Measurements from ENCODE around the gene LRRC27. TPM values are rescaled to one million over a fixed set of nuclear protein-coding genes. Genes with fewer than 3 reads are reported as not detected.

LRRC27 gene
- polyA plus RNA-seq, 4 donors: 23.2 to 40.2 (median 26.1) TPM

DNA sequence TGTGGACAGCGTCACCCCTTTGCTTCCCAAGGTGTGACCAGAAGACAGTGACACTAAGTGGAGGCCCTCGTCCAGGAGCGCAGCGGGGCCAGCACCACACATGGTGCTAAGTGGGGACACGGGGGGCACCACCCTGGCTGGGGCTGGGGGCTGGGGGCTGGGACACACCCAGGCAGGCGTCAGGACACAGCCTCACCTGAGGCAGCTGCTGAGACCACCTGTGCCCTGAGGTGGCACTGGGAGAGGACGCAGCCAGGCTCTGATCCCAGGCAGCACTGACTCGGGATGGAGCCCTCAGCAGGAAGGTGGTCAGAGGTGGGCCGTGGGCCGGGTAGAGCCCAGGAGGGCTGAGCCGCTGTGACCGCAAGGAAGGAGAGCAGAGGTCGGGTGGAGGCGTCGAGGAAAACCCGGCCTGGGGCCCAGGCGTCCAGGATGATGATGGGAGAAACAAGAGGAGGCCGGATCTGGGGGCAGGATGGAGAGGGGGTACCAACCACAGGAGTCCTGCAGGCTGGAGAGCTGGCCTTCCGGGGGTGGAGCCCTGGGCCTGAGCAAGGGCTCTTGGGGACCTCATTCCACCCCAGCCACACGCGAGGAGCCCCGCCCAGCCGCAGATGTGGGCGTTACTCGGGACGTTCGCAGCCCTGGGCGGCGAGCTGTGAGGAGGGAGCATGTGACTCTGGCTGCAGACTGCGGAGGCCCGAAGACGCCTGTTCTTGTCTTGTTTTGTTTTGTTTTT, 22.5 kb downstream of the LRRC27 start:
- no peak for DNase-seq (ENCODE audit: low read depth in 4 of 4, low spot score in 3 of 4)

DNA sequence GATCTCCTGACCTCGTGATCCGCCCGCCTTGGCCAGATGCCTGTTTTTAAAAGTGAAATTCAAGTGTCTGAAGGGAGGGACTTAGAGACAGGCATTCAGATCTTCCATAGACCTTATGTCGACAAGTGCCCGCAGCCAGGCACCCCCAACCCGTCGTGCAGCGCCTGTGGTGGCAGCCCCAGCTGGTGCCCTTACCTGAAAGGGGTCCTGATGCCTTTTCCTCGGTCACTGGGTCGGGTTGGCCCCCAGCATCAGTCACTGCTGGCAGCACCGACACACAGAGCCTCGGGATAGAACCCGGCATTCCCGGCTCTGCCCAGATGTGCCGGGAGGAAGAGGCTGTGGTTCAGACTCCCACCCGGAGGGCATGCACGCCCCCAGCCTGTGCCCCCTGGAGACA, 23.3 kb downstream of the LRRC27 start:
- no peak for DNase-seq (ENCODE audit: low read depth in 4 of 4, low spot score in 3 of 4)

DNA sequence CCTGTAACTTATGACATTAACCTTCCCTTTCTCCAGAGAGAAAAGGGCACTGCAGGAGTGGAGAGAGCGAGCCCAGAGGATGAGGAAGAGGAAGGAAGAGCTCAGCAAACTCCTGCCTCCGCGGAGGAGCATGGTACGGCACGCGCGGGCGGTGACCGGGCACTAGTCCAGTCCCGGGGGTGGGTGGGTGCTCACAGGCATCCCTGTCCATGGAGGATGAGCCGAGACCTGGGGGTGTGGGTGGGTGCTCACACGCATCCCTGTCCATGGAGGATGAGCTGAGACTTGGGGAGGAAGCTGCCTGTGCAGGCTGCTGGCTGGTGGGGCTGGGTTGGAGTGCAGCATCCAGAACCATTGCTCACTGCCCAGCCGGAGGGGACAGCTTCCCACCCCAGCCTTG, 23.8 kb downstream of the LRRC27 start:
- no peak for DNase-seq (ENCODE audit: low read depth in 4 of 4, low spot score in 3 of 4)

DNA sequence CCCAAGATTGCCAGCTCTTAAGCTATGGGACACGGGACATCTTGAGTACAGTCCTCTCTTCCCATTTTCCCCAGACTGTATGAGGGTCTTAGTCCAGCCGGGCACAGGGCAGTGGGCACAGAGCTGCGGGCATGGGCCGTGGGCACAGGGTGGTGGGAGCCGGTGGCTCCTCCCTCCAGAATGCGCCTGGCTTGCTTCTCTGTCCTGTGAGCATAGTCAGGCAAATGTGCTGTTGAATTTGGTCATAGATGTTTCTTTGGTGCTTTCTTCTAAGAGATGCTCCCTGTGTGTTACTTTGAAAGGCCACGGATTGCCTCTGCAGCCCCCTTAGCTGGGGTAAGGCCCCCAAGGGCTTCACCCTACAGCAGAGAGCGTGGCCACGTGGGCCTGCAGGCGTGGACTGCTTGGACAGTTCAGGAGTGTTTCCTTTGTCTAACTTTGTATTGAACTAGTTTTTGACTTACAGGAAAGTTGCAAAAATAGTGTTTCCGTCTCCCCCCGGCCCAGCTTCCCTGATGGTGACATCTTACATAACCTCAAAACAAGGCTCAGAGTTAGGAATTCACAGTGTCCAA, 24.7 kb downstream of the LRRC27 start:
- DNase-seq (ENCODE audit: low read depth in 4 of 4, low spot score in 3 of 4): no peak

DNA sequence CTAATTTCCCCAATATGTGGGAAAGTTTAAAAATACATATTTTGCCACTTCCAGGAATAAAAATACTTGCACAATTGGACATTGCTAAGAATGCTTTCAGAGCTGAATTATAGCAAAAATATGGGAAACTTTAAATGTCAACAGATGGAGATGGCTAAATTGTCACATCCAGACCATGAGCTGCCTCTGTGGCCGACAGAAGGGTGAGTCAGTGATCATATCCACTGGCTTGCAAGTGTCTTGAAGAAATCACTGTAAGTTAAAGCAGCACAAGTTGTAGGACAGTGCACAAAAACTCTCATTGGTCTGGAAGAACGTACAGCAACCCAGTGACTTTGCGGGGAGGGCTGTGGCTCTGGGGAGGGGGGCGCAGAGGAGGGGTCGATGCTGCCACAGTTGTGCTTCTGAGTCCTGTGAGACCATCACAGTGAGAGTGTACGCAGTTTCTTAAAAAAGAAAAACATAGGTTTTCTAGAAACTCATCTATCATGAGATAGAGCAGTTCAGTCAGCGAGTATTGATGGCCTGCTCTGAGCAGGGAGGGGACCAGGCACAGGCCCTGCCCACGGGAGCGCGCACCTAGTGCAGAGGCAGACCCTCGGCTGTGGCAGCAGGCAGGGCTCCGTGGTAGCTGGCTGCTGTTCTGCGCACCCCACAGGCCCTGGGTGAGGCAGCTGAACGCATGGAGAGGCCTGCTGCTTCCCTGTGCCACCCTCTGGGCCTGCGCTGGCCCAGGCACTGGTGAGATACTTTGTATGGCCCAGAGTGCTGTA, 25.5 kb downstream of the LRRC27 start:
- no peak for DNase-seq (ENCODE audit: low read depth in 4 of 4, low spot score in 3 of 4)

DNA sequence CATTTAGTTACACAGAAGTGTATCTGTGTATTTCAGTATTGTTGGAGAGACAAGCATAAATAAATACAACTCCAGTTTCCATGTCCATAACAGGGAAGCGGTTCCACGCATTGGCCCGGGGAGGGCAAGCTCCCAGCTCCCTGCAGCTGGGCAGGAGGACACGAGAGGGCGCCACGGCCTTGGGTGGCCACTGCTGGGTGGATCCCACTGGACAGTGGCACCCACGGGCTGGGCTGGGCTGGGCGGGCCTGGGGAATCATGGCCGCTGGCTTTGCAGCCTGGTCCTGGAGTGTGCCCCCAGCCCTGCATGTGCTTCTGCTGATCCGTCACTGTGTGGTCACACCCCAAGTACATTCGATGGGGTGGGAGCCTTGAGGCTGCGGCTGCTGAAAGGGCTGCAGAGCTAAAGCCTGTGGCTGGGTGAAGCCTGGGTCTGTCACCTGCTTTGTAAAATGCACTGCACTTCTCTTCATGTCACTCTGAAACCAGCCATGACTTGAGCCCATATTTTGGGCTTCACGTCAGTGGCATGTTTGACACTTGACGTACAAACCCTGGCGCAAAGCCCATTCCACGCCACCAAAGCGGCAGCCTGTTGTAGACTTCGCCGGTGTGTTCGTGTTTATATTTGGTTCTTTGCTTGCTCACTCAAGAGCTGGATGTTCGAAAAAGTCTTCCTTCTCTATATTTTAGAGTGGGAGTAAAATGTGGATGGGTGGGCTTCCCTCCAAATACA, 27.5 kb downstream of the LRRC27 start:
- DNase-seq (ENCODE audit: low read depth in 4 of 4, low spot score in 3 of 4): no peak

DNA sequence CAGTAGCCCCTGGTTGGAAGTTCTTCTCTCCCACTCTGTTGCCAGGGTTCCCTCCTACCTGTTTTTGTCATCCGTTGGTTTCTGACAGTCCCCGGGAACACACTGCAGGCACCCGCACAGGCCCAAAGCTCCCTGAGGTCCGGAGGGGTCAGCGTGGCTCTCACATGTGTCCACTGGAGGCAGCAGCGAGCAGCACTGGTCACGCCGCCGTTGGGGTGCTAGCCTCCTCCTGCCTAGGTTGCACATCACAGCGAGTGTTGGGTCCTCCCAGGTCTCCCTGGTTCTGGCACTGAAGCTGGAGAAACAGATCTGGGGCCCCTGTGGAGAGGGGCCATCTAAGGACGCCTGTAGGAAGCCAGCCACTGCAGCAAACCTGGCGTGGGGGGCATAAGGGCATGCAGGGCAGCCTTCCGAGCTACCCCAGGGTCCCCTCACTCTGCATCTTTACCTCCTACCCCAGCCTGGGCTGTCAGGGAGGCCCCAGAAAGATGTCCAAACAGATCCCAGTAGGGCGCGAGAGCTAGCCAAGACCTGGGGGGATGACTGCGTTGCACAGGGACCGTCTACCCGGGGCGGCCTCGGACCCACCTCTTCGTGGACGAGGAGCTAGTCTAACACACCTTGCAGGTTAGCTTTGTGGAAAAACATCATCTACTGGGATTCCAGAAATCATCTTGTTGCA, 28.9 kb downstream of the LRRC27 start:
- no peak for DNase-seq (ENCODE audit: low read depth in 4 of 4, low spot score in 3 of 4)

DNA sequence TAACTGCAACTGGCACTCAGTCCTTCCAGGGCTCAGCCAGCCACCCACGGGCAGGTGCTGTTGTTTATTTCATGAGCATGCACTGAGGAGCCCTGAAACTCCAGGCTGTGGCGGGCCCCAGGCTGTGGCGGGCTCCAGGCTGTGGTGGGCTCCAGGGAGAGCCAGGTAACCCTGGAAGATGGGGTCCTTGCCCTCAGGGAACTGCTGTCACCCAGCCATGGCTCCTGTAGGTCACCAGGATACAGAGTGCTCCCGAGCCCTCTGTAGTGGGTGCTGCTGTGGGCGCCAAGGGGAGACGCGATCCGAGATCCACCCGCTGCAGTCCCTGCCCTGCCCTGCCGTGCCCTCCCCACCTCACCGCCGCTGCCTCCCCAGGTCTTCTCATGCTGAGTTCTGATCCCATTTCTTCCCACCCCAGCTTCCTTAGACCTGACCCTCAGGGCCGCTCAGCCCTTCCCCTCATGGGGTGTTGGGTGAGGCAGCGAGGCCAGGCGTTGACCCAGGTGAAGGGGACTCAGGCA, 29.6 kb downstream of the LRRC27 start:
- no peak for DNase-seq (ENCODE audit: low read depth in 4 of 4, low spot score in 3 of 4)

DNA sequence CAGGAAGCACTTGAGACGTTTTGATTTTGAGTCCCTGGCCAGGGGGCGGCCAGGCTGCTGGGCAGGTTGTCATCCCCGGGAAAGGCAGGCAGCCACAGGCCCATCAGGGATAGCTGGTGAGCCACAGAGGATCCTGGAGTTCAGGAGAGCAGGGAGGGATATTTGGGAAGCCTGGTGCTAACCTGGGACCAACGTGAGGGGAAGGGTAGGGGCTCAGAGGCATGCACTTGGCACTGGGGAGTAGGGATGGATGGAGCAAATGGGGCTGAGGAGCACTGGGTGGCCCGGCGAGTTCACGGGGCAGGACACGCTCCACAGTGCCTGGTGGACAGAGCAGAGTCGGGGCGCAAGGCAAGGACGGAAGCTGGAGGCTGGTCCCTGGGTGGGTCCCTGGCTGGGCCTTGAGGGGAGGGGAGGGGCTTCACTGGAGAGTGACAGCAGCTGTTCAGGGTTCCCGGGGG, 30.2 kb downstream of the LRRC27 start:
- DNase-seq (ENCODE audit: low read depth in 4 of 4, low spot score in 3 of 4): no peak

DNA sequence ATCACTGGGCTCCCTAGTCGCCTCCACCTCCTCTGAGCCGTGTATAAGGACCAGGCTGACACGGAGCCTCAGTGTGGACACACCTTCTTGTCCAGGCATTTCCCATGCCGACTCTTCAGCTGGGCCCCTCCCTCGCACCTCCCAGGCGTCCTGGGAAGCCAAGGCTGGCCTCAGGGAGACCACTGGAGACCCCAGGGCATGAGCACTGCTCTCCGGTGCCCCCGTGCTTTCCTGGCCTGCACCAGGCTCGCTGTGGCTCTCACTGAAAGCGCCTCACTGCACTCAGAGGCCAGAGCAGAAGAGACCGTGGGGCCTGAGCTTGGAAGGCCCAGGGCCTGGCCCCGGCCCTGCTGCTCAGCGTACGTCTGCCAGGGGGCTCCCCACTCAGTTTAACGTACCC, 31.4 kb downstream of the LRRC27 start:
- no peak for DNase-seq (ENCODE audit: low read depth in 4 of 4, low spot score in 3 of 4)

DNA sequence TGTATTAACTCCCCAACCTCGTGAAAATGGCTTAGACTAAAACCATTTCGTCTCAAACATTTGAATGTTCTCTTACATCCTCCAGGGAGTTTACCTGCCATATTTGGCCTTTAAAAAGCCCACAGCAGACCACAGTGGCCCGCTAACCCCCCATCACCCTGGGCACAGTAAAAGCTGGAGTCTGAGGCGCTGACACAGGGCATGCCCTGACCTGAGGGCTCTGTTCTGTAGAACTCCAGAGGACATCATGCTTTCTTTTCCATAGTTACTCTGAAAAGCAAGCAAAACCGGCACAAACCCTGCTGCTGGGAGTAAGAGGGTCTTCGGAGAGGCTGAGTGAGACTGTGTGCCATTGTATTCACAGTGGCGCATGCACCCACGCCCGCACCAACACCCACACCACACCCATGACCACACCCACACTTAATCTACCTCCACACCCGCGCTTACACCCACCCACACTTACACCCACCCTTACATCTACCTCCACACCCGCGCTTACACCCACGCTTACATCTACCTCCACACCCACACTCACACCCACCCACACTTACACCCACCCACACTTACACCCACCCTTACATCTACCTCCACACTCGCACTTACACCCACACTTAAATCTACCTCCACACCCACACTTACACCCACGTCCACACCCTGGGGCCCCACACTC, 32.1 kb downstream of the LRRC27 start:
- DNase-seq (ENCODE audit: low read depth in 4 of 4, low spot score in 3 of 4): no peak

DNA sequence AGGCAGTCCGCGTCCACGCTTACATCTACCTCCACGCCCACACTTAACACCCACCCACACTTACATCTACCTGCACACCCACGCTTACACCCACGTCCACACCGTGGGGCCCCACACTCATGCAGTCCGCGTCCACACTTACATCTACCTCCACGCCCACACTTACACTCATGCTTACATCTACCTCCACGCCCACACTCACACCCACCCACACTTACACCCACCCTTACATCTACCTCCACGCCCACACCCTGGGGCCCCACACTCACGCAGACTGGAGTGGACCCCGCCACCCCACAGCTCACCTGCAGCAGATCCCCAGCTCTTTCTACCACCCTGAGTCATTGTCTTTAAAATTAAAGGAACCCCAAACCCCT, 32.6 kb downstream of the LRRC27 start:
- no peak for DNase-seq (ENCODE audit: low read depth in 4 of 4, low spot score in 3 of 4)

DNA sequence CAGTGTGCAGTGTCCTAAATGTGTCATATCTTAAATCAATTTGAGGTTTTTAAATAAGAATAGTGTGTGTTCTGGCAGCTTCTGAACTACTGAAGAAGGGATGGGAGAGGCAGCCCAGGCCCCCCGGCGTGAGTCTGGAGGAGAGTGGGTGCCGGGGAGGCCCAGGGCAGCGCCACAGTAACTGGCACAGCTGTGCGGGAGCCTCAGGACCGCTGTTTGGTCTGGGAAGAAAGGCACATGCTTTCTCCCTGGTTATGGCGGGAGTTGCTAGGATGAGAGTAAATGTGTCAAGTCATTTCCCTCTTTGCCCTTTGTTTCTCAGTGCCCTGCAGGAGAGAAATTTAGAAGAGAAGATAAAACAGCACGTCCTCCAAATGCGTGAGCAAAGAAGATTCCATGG, 33.1 kb downstream of the LRRC27 start:
- DNase-seq (ENCODE audit: low read depth in 4 of 4, low spot score in 3 of 4): no peak

DNA sequence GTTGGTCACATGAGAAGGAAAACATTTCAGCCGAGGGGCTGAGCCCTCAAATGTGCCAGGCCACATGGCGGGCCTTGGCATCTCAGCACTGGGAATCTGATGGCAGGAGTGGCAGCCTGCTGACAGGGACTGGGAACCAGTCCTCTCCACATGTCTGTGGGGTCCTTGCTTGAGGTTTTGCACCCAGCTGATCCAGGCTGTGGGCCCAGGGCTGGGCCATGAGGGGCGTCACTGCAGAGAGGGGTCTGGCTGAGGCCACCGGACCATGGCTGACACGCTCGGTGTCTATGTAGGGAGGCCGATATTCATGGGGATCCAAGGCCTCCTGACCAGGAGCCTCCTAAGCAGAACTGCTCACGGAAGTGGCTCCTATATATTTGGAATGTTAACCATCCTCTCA, 34.0 kb downstream of the LRRC27 start:
- no peak for DNase-seq (ENCODE audit: low read depth in 4 of 4, low spot score in 3 of 4)

DNA sequence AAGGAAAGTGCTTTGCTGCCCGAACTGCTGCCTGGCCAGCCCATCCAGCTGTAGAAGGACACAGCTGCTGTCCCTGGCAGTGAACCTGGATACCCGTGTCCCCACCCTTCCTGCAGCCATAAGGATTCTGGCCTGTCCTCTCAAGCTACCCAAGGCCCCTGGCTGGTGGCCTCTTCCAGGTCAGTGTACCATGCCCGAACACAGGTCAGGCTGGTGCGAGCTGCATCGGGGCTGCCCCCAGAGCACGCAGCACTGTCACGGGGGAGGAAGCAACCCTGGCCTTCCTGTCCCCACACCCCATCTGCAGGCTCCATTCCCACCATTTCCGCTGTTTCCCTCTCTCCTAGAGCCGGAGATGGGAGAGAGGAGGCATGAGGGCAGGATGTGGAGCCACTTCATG, 34.5 kb downstream of the LRRC27 start:
- no peak for DNase-seq (ENCODE audit: low read depth in 4 of 4, low spot score in 3 of 4)

DNA sequence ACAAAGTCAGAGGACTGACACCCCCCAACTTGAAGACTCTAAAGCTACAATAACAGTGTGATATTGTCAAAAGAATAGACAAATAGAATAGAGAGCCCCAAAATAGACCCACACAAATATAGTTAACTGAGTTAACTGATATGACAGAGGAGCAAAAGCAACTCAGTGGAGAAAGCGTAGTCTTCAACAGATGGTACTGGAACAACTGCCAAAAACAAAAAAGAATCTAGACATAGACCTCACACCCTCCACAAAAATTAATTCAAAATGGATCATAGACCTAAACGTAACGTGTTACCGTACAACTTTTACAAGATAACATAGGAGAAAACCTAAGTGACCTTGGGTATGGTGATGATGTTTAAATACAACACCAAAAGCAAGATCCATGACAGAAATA, 36.4 kb downstream of the LRRC27 start:
- DNase-seq (ENCODE audit: low read depth in 4 of 4, low spot score in 3 of 4): no peak

DNA sequence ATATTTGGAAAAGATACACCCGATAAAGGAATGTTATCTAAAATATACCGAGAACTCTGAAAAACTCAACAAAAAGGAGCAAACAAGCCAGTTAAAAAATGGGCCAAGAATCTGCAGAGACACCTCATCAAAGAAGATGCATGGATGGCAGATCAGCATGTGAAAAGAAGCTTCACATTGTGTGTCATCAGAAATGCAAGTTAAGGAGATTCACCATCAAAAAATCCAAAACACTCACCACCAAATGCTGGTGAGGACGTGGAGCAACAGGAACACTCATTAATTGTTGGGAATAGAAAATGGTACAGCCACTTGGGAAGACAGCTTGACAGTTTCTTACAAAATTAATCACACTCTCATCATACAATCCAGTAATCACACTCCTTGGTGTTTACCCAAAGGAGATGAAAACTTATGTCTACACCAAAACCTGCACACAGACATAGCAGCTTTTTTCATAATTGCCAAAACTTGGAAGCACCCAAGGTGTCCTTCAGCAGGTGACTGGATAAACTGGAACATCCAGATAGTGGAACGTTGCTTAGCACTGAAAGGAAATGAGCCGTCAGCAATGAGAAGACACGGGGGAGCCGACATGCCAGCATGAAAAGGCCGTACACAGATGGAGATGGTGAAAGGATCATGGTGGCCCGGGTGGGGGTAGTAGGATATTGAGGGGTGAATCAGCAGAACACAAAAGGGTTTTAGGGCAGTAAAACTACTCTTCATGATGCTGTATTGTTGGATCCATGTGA, 37.1 kb downstream of the LRRC27 start:
- no peak for DNase-seq (ENCODE audit: low read depth in 4 of 4, low spot score in 3 of 4)

DNA sequence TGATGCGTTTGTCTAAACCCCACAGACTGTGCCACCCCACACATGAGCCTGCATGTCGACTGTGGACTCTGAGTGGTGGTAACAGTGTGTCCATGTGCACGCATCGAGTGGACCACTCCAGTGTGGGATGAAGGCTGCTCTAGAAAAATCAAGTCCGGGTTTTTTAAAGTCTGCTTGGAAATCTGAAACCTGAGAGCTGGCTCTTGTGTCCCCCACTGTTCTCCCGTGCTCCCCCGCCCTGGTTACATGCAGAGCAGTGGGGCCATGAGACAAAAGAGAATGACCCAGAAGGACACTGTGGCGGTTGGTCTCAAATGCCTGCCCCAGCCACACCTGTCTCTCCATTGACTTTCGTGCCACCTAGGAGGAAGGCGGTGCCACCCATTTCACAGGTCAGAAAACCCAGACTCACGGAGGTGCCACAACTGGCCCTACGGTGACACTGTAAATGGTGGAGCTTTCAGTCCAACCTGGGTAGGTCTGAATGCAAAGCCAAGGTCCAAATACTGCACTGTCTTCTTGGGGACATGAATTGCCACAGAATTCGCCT, 37.7 kb downstream of the LRRC27 start:
- DNase-seq (ENCODE audit: low read depth in 4 of 4, low spot score in 3 of 4): no peak

Data from right renal pelvis (tissue), 4 donors.